K562 (cell line): ENCODE results near the gene SCYL1. TPM values are rescaled to one million over a fixed set of nuclear protein-coding genes. Genes with fewer than 3 reads are reported as not detected.

Experiments used
- ATAC-seq: fragments of 200-7000 bp; cut with Tn5 transposase; 3 replicates; pipeline ENCODE4 v1.9.1; 2020; ENCODE audit warnings: moderate library complexity
- BruUV-seq: library from RNA; stranded (reverse); fragments of 400-500 nt; replicated peaks from 2 replicates; lab custom pipeline; 2021; lab: Mats Ljungman, UMichigan
- CTCF ChIA-PET: fragments of 300-600 bp; formaldehyde crosslinking; extraction: SDS; loops from one replicate; lab custom pipeline; 2021; ENCODE audit warnings: low intra/inter-chr PET ratio; lab: Yijun Ruan, JAX
- POLR2A ChIA-PET: fragments of 300-600, 350-650 bp; sonication (Branson Sonifier 250); formaldehyde crosslinking; extraction: SDS; loops from one replicate; lab custom pipeline; 2021; ENCODE audit warnings: antibody characterized with exemption, inconsistent platforms; lab: Yijun Ruan, JAX
- DNase-seq, 4 experiments: peaks; one replicate each; pipeline versions ENCODE4 v3.0.0 to v3.0.0-alpha.2; 2011 to 2018; ENCODE audit warnings: low spot score in 3 of 4, mixed read lengths in 3 of 4; ENCODE audit errors: extremely low read depth in 1 of 4
- FAIRE-seq: peaks from 2 replicates; lab custom pipeline; 2011; peaks lifted over from hg19 to GRCh38; lab: Jason Lieb, UNC
- H2AFZ ChIP-seq: 2 replicates; pipeline ENCODE4 v1.6.0; 2011; ENCODE audit warnings: low read depth, low read length, control low read depth, inconsistent platforms
- H3K27ac ChIP-seq: fragments of 200-600 bp; 3 replicates; pipeline ENCODE4 v1.8.0; 2011; ENCODE audit warnings: low read depth, mild to moderate bottlenecking, control low read depth, inconsistent platforms, low read length, moderate library complexity, mixed read lengths; ENCODE audit errors: extremely low read depth
- H3K27me3 ChIP-seq, 2 experiments: fragments of 300-600 bp in 1 of 2; 2 replicates in 1 of 2; 3 replicates in 1 of 2; pipeline versions ENCODE4 v1.6.0 to v1.8.0; 2011; ENCODE audit warnings: inconsistent platforms in 2 of 2, low read length in 2 of 2, mild to moderate bottlenecking in 1 of 2, mixed read lengths in 1 of 2, moderate library complexity in 1 of 2; ENCODE audit not compliant: control insufficient read depth in 2 of 2, insufficient read depth in 2 of 2
- H3K36me3 ChIP-seq: fragments of 300-600 bp; 3 replicates; pipeline ENCODE4 v1.8.0; 2011; ENCODE audit warnings: mild to moderate bottlenecking, low read length, inconsistent platforms; ENCODE audit not compliant: control insufficient read depth, insufficient read depth
- H3K4me1 ChIP-seq, 2 experiments: fragments of 200-600 bp in 1 of 2; replicated peaks in 1 of 2; 2 replicates in 1 of 2; 3 replicates in 1 of 2; pipeline versions ENCODE4 v1.5.1 to v1.8.0; 2011; ENCODE audit warnings: inconsistent platforms in 2 of 2, low read length in 2 of 2, mild to moderate bottlenecking in 1 of 2, mixed read lengths in 1 of 2, moderate library complexity in 1 of 2; ENCODE audit not compliant: control insufficient read depth in 2 of 2, insufficient read depth in 2 of 2
- H3K4me2 ChIP-seq: 2 replicates; pipeline ENCODE4 v1.6.1; 2011; ENCODE audit warnings: low read length, control low read depth, inconsistent platforms, mixed read lengths; ENCODE audit not compliant: insufficient read depth
- H3K4me3 ChIP-seq: fragments of 200-600 bp; sonication (generic), shearing (Covaris generic); 2 replicates; pipeline ENCODE4 v1.5.1; 2016; ENCODE audit warnings: control low read depth, inconsistent platforms
- H3K79me2 ChIP-seq: fragments of 200-600 bp; 3 replicates; pipeline ENCODE4 v1.8.0; 2011; ENCODE audit warnings: low read length, inconsistent platforms; ENCODE audit not compliant: control insufficient read depth, insufficient read depth
- H3K9ac ChIP-seq, 2 experiments: 2 replicates each; pipeline versions ENCODE4 v1.6.0 to v1.6.1; 2011; ENCODE audit warnings: low read depth in 2 of 2, low read length in 2 of 2, control low read depth in 1 of 2, inconsistent platforms in 1 of 2, mild to moderate bottlenecking in 1 of 2, mixed read lengths in 1 of 2; ENCODE audit not compliant: insufficient read depth in 1 of 2
- H3K9me1 ChIP-seq: one replicate; pipeline ENCODE4 v1.6.0; 2011; ENCODE audit warnings: inconsistent platforms, mild to moderate bottlenecking, low read length, moderate library complexity; ENCODE audit not compliant: control insufficient read depth, insufficient read depth
- H3K9me3 ChIP-seq: replicated peaks from 2 replicates; pipeline ENCODE4 v1.5.1; 2011; ENCODE audit warnings: low read depth, low read length, inconsistent platforms; ENCODE audit not compliant: control insufficient read depth, insufficient read depth
- H4K20me1 ChIP-seq: replicated peaks from 2 replicates; pipeline ENCODE4 v1.6.1; 2011; ENCODE audit warnings: low read length, inconsistent platforms, mixed read lengths; ENCODE audit not compliant: control insufficient read depth, insufficient read depth
- FOXA3 ChIP-seq, 2 experiments: fragments of 450-650 bp in 1 of 2; sonication (generic) in 1 of 2; formaldehyde crosslinking; IDR thresholded peaks in 1 of 2; conservative IDR thresholded peaks in 1 of 2; 2 replicates each; pipeline versions ENCODE4 v1.4.0 to v1.8.0; 2020 to 2022; ENCODE audit warnings: mild to moderate bottlenecking in 2 of 2, missing genetic modification reagents in 1 of 2
- GATAD2B ChIP-seq: fragments of 450-650 bp; IDR thresholded peaks from 2 replicates; pipeline ENCODE4 v1.6.1; 2017; ENCODE audit warnings: mild to moderate bottlenecking, borderline replicate concordance
- KDM4B ChIP-seq, 2 experiments: fragments of 450-650 bp in 1 of 2; sonication (generic) in 1 of 2; IDR thresholded peaks; 2 replicates each; pipeline ENCODE4 v1.6.1; 2016 to 2017; ENCODE audit warnings: borderline replicate concordance in 2 of 2, antibody characterized with exemption in 1 of 2, low read depth in 1 of 2, mild to moderate bottlenecking in 1 of 2
- MLLT1 ChIP-seq, 2 experiments: fragments of 450-650 bp; IDR thresholded peaks; 2 replicates each; pipeline ENCODE4 v1.6.1; 2016
- ZC3H11A ChIP-seq: IDR thresholded peaks from 2 replicates; pipeline ENCODE4 v1.6.1; 2012; ENCODE audit warnings: low read depth, low read length, improper control_type of control experiment
- WGBS: fragments of 100-300 bp; shearing (Covaris generic); methylation state at CpG from one replicate; pipeline ENCODE4 v1.1.6; 2016; ENCODE audit warnings: low coverage, mixed read lengths; ENCODE audit not compliant: insufficient coverage; ENCODE audit errors: missing lambda C conversion rate; 5-methylcytosine and 5-hydroxymethylcytosine counted together
- in situ Hi-C: fragments of 300-500 bp; cut with MboI; formaldehyde crosslinking; loops from 4 replicates; pipeline ENCODE4 v1.15.0; 2018; ENCODE audit warnings: inconsistent platforms, mixed read lengths
- intact Hi-C: fragments of 100-400 bp; cut with micrococcal nuclease; formaldehyde crosslinking; loops from 2 replicates; pipeline ENCODE4 v1.14.2; 2022
- polyA plus RNA-seq, 8 experiments: library from polyadenylated mRNA; depleted of rRNA in 4 of 8; stranded (reverse) in 5 of 8; unstranded in 3 of 8; fragments of >200 nt; fragmentation: Nextera tagmentation in 2 of 8; fragmentation: Illumina TruSeq in 1 of 8; extraction: Ambion mirVana in 2 of 8; extraction: Trizol in 1 of 8; gene quantifications; 2 replicates each; pipeline versions ENCODE4 v1.2.1 to v1.2.3, GENCODE V29; 2011 to 2014; ENCODE audit warnings: inconsistent platforms in 1 of 8, missing spikeins in 1 of 8
- total RNA-seq, 7 experiments: library from RNA; depleted of rRNA in 6 of 7; stranded (reverse); fragments of >200 nt in 6 of 7; fragmentation: Illumina TruSeq in 2 of 7; extraction: Trizol in 2 of 7; gene quantifications; 2 replicates each; pipeline versions ENCODE4 v1.2.1 to v1.2.3, GENCODE V29; 2011 to 2021; ENCODE audit warnings: low replicate concordance in 1 of 7
- TF ChIP-seq, protein P1 (sequence below): fragments of 200-600 bp; sonication (generic); IDR thresholded peaks from one replicate; pipeline ENCODE4 v1.6.1; 2012; ENCODE audit warnings: mild to moderate bottlenecking, low read depth, low read length, inconsistent platforms

SCYL1 gene
- total and polyA plus RNA-seq, 9 of the 15 experiments (the other 6 are each of a cell fraction or from before 2014, with no cell fraction given), result 1.9 to 145 (median 57.6) TPM

GRCh38 chr11:65487467-65488272 is 37.2 kb upstream of the SCYL1 start:
- Histone ChIP-seq H3K27me3 (no peaks in the 10 kb centered on the region), H3K4me3 (no peak overlapping the region), H3K9me3 (no peaks in the 10 kb centered on the region), H4K20me1 (no peaks in the 10 kb centered on the region), H3K4me2 (peak overlapping the region; percentile 38), H3K4me1 (peaks cover 69 to 75% of the 10 kb centered on the region in 2 experiments), H3K36me3 (no peaks in the 10 kb centered on the region), H3K27ac (peak overlapping the region; percentile 40; the same call in 1 of the 3 replicates), H3K9ac (peak overlapping the region; percentile 19 to 82; a peak in 3 of 4 replicates), H3K79me2 (peaks cover 19% of the 10 kb centered on the region), H3K9me1 (peaks cover 6% of the 10 kb centered on the region), H2AFZ (peak overlapping the region; percentile 63)
- FAIRE-seq (peak; percentile 94), ATAC-seq (peak; percentile 81), DNase-seq (peak; percentile 72 to 93 (median 81))
- no TSS peak for BruUV-seq
- POLR2A ChIA-PET, result interaction anchor here (0.7 to 27.6 kb wide), 5 partner anchors 15 to 318 kb away, joined by 3 to 2118 read pairs (median 704); partner anchors contain the start of genes MALAT1 and NEAT1
- 28% methylated on average over 17 of the region's 17 CpGs for WGBS
- CTCF ChIA-PET, result no interaction called here
- in situ Hi-C loops (no loop called here), intact Hi-C loops (no loop called here)
- TF ChIP-seq FOXA3 (CRISPR knock-in tag; conservative IDR thresholded peaks at IDR 0.05 in 1 of 2, IDR thresholded peaks at IDR 0.05 in 1 of 2) (peak in 1 of 2 experiments; percentile 42; a peak in 1 of 4 replicates), ZC3H11A (no peak), GATAD2B (no peak), MLLT1 (IDR thresholded peaks at IDR 0.05) (no peak), KDM4B (IDR thresholded peaks at IDR 0.05; ENCODE audit: borderline replicate concordance in 2 of 2, low read depth in 1 of 2) (no peak)
- TF ChIP-seq, protein P1, sequence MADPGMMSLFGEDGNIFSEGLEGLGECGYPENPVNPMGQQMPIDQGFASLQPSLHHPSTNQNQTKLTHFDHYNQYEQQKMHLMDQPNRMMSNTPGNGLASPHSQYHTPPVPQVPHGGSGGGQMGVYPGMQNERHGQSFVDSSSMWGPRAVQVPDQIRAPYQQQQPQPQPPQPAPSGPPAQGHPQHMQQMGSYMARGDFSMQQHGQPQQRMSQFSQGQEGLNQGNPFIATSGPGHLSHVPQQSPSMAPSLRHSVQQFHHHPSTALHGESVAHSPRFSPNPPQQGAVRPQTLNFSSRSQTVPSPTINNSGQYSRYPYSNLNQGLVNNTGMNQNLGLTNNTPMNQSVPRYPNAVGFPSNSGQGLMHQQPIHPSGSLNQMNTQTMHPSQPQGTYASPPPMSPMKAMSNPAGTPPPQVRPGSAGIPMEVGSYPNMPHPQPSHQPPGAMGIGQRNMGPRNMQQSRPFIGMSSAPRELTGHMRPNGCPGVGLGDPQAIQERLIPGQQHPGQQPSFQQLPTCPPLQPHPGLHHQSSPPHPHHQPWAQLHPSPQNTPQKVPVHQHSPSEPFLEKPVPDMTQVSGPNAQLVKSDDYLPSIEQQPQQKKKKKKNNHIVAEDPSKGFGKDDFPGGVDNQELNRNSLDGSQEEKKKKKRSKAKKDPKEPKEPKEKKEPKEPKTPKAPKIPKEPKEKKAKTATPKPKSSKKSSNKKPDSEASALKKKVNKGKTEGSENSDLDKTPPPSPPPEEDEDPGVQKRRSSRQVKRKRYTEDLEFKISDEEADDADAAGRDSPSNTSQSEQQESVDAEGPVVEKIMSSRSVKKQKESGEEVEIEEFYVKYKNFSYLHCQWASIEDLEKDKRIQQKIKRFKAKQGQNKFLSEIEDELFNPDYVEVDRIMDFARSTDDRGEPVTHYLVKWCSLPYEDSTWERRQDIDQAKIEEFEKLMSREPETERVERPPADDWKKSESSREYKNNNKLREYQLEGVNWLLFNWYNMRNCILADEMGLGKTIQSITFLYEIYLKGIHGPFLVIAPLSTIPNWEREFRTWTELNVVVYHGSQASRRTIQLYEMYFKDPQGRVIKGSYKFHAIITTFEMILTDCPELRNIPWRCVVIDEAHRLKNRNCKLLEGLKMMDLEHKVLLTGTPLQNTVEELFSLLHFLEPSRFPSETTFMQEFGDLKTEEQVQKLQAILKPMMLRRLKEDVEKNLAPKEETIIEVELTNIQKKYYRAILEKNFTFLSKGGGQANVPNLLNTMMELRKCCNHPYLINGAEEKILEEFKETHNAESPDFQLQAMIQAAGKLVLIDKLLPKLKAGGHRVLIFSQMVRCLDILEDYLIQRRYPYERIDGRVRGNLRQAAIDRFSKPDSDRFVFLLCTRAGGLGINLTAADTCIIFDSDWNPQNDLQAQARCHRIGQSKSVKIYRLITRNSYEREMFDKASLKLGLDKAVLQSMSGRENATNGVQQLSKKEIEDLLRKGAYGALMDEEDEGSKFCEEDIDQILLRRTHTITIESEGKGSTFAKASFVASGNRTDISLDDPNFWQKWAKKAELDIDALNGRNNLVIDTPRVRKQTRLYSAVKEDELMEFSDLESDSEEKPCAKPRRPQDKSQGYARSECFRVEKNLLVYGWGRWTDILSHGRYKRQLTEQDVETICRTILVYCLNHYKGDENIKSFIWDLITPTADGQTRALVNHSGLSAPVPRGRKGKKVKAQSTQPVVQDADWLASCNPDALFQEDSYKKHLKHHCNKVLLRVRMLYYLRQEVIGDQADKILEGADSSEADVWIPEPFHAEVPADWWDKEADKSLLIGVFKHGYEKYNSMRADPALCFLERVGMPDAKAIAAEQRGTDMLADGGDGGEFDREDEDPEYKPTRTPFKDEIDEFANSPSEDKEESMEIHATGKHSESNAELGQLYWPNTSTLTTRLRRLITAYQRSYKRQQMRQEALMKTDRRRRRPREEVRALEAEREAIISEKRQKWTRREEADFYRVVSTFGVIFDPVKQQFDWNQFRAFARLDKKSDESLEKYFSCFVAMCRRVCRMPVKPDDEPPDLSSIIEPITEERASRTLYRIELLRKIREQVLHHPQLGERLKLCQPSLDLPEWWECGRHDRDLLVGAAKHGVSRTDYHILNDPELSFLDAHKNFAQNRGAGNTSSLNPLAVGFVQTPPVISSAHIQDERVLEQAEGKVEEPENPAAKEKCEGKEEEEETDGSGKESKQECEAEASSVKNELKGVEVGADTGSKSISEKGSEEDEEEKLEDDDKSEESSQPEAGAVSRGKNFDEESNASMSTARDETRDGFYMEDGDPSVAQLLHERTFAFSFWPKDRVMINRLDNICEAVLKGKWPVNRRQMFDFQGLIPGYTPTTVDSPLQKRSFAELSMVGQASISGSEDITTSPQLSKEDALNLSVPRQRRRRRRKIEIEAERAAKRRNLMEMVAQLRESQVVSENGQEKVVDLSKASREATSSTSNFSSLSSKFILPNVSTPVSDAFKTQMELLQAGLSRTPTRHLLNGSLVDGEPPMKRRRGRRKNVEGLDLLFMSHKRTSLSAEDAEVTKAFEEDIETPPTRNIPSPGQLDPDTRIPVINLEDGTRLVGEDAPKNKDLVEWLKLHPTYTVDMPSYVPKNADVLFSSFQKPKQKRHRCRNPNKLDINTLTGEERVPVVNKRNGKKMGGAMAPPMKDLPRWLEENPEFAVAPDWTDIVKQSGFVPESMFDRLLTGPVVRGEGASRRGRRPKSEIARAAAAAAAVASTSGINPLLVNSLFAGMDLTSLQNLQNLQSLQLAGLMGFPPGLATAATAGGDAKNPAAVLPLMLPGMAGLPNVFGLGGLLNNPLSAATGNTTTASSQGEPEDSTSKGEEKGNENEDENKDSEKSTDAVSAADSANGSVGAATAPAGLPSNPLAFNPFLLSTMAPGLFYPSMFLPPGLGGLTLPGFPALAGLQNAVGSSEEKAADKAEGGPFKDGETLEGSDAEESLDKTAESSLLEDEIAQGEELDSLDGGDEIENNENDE, result no peak
